ENCODE measurements around the gene SLC25A30. TPM values are rescaled to one million over a fixed set of nuclear protein-coding genes. Genes with fewer than 3 reads are reported as not detected.
"Not testable (repeated sequence)": the region's sequence is repeated elsewhere in the genome, so short reads cannot be mapped to it uniquely, and the experiment has no call there.

Gene SLC25A30
- total RNA-seq, 4 donors from 2014 or later = 2.4 to 15.6 (median 6.5) TPM

- TF ChIP-seq POLR2A (IDR thresholded peaks at IDR 0.05) (no peak), POLR2AphosphoS5 (IDR thresholded peaks at IDR 0.05) (no peak), CTCF (IDR thresholded peaks at IDR 0.05) (no peak), EP300 (IDR thresholded peaks at IDR 0.05; ENCODE audit: low read depth) (no peak)
These were observed 33.5 kb downstream of the SLC25A30 start for GRCh38 chr13:45384474-45385174.

GRCh38 chr13:45382739-45383138 lies 35.4 kb downstream of the SLC25A30 start:
- H3K27ac ChIP-seq; in situ Hi-C loops (cut with MboI; ENCODE audit: low pct_ligation_motif_present in 1 of 4, low pct_unique_long_range_greater_than_20kb in 1 of 4, low sequenced_read_pairs in 3 of 4); H3K4me1 ChIP-seq; DNase-seq; H3K36me3 ChIP-seq; H3K9me3 ChIP-seq; H3K4me3 ChIP-seq; H3K27me3 ChIP-seq; intact Hi-C loops (cut with DNase I; ENCODE audit: low total_unique reads): not testable (repeated sequence)
- WGBS, 2 donors (ENCODE audit: low coverage in 1 of 2) = 83% methylated on average over 8 of the region's 8 CpGs; no CpG with 5 or more reads in 1 of the 2 donors

More at GRCh38 chr13:45384474-45385174, 33.5 kb downstream of the SLC25A30 start:
- no peak for DNase-seq
- H3K27me3 ChIP-seq = no peaks in the 10 kb centered on the region
- 62 to 74% methylated on average over 4 of the region's 4 CpGs for WGBS, 2 donors (ENCODE audit: low coverage in 1 of 2)
- no peaks in the 10 kb centered on the region for H3K9me3 ChIP-seq
- intact Hi-C loops (cut with DNase I; ENCODE audit: low total_unique reads) = no loop called here
- no peak overlapping the region for H3K4me3 ChIP-seq
- in situ Hi-C loops (cut with MboI; ENCODE audit: low pct_ligation_motif_present in 1 of 4, low pct_unique_long_range_greater_than_20kb in 1 of 4, low sequenced_read_pairs in 3 of 4) = no loop called here
- no peak overlapping the region for H3K27ac ChIP-seq
- no peaks in the 10 kb centered on the region for H3K4me1 ChIP-seq
- no peaks in the 10 kb centered on the region for H3K36me3 ChIP-seq

GRCh38 chr13:45381196-45381595 lies 37.0 kb downstream of the SLC25A30 start:
- no peak for TF ChIP-seq POLR2AphosphoS5 (IDR thresholded peaks at IDR 0.05)
- no peak for TF ChIP-seq CTCF (IDR thresholded peaks at IDR 0.05)
- no peak for TF ChIP-seq POLR2A (IDR thresholded peaks at IDR 0.05)
- no peak for TF ChIP-seq EP300 (IDR thresholded peaks at IDR 0.05; ENCODE audit: low read depth)
- H3K27me3 ChIP-seq = no peaks in the 10 kb centered on the region
- in situ Hi-C loops (cut with MboI; ENCODE audit: low pct_ligation_motif_present in 1 of 4, low pct_unique_long_range_greater_than_20kb in 1 of 4, low sequenced_read_pairs in 3 of 4) (no loop called here), intact Hi-C loops (cut with DNase I; ENCODE audit: low total_unique reads) (no loop called here)
- no peak overlapping the region for H3K4me3 ChIP-seq
- no peaks in the 10 kb centered on the region for H3K9me3 ChIP-seq
- no peaks in the 10 kb centered on the region for H3K36me3 ChIP-seq
- no peak overlapping the region for H3K27ac ChIP-seq
- H3K4me1 ChIP-seq = no peaks in the 10 kb centered on the region
- no CpG with 5 or more reads among the region's 12 CpGs for WGBS, 2 donors (ENCODE audit: low coverage in 1 of 2)
- no peak for DNase-seq

- H3K4me1 ChIP-seq; H3K9me3 ChIP-seq; H3K4me3 ChIP-seq; H3K27ac ChIP-seq; H3K27me3 ChIP-seq; H3K36me3 ChIP-seq; in situ Hi-C loops (cut with MboI; ENCODE audit: low pct_ligation_motif_present in 1 of 4, low pct_unique_long_range_greater_than_20kb in 1 of 4, low sequenced_read_pairs in 3 of 4); DNase-seq; intact Hi-C loops (cut with DNase I; ENCODE audit: low total_unique reads): not testable (repeated sequence)
- WGBS, 2 donors (ENCODE audit: low coverage in 1 of 2) = 70% methylated on average over 6 of the region's 8 CpGs; no CpG with 5 or more reads in 1 of the 2 donors
These were observed 37.5 kb downstream of the SLC25A30 start for GRCh38 chr13:45380708-45381107.

- WGBS, 2 donors (ENCODE audit: low coverage in 1 of 2) = 90 to 93% methylated on average over 2 to 10 of the region's 10 CpGs
- H3K36me3 ChIP-seq; H3K4me3 ChIP-seq; intact Hi-C loops (cut with DNase I; ENCODE audit: low total_unique reads); H3K9me3 ChIP-seq; H3K27me3 ChIP-seq; DNase-seq; in situ Hi-C loops (cut with MboI; ENCODE audit: low pct_ligation_motif_present in 1 of 4, low pct_unique_long_range_greater_than_20kb in 1 of 4, low sequenced_read_pairs in 3 of 4); H3K4me1 ChIP-seq; H3K27ac ChIP-seq: not testable (repeated sequence)
These were observed 38.7 kb downstream of the SLC25A30 start for GRCh38 chr13:45379516-45379915.

GRCh38 chr13:45378786-45379185 lies 39.4 kb downstream of the SLC25A30 start:
- DNase-seq; H3K27me3 ChIP-seq; intact Hi-C loops (cut with DNase I; ENCODE audit: low total_unique reads); in situ Hi-C loops (cut with MboI; ENCODE audit: low pct_ligation_motif_present in 1 of 4, low pct_unique_long_range_greater_than_20kb in 1 of 4, low sequenced_read_pairs in 3 of 4); H3K9me3 ChIP-seq; H3K36me3 ChIP-seq; H3K4me1 ChIP-seq; H3K4me3 ChIP-seq; H3K27ac ChIP-seq: not testable (repeated sequence)
- 90% methylated on average over 8 of the region's 8 CpGs; no CpG with 5 or more reads in 1 of the 2 donors for WGBS, 2 donors (ENCODE audit: low coverage in 1 of 2)

- H3K27me3 ChIP-seq; H3K4me3 ChIP-seq; H3K4me1 ChIP-seq; intact Hi-C loops (cut with DNase I; ENCODE audit: low total_unique reads); in situ Hi-C loops (cut with MboI; ENCODE audit: low pct_ligation_motif_present in 1 of 4, low pct_unique_long_range_greater_than_20kb in 1 of 4, low sequenced_read_pairs in 3 of 4); H3K27ac ChIP-seq; H3K9me3 ChIP-seq; DNase-seq; H3K36me3 ChIP-seq: not testable (repeated sequence)
- WGBS, 2 donors (ENCODE audit: low coverage in 1 of 2) = 50% methylated on average over 2 of the region's 12 CpGs; no CpG with 5 or more reads in 1 of the 2 donors
These were observed 40.9 kb downstream of the SLC25A30 start for GRCh38 chr13:45377314-45377713.

GRCh38 chr13:45376651-45377050 lies 41.5 kb downstream of the SLC25A30 start:
- DNase-seq; H3K36me3 ChIP-seq; in situ Hi-C loops (cut with MboI; ENCODE audit: low pct_ligation_motif_present in 1 of 4, low pct_unique_long_range_greater_than_20kb in 1 of 4, low sequenced_read_pairs in 3 of 4); H3K4me1 ChIP-seq; intact Hi-C loops (cut with DNase I; ENCODE audit: low total_unique reads); H3K4me3 ChIP-seq; H3K27me3 ChIP-seq; H3K9me3 ChIP-seq; H3K27ac ChIP-seq: not testable (repeated sequence)
- 87 to 92% methylated on average over 4 to 8 of the region's 8 CpGs for WGBS, 2 donors (ENCODE audit: low coverage in 1 of 2)
